Hepatocyte (in vitro differentiated cells): Measurements from ENCODE around the gene AARSD1. TPM values are rescaled to one million over a fixed set of nuclear protein-coding genes. Genes with fewer than 3 reads are reported as not detected.
"Not testable (repeated sequence)": the region's sequence is repeated elsewhere in the genome, so short reads cannot be mapped to it uniquely, and the experiment has no call there.

Source experiments
- DNase-seq: peaks from one replicate; pipeline ENCODE4 v3.0.0-alpha.2; 2016; ENCODE audit warnings: low spot score
- H2AFZ ChIP-seq: fragments of 200-600 bp; sonication (generic); 2 replicates; pipeline ENCODE4 v1.6.0; 2016; ENCODE audit warnings: antibody characterized with exemption, mild to moderate bottlenecking
- H3K27ac ChIP-seq: fragments of 200-600 bp; sonication (generic); 2 replicates; pipeline ENCODE4 v1.5.1; 2016; ENCODE audit warnings: mild to moderate bottlenecking
- H3K27me3 ChIP-seq: fragments of 200-600 bp; sonication (generic); 2 replicates; pipeline ENCODE4 v1.6.1; 2016
- H3K36me3 ChIP-seq: fragments of 200-600 bp; sonication (generic); replicated peaks from 2 replicates; pipeline ENCODE4 v1.5.1; 2016; ENCODE audit warnings: low read depth; ENCODE audit not compliant: insufficient read depth
- H3K4me1 ChIP-seq: fragments of 200-600 bp; sonication (generic); 2 replicates; pipeline ENCODE4 v1.5.1; 2016; ENCODE audit warnings: mild to moderate bottlenecking, moderate library complexity; ENCODE audit not compliant: insufficient read depth
- H3K4me2 ChIP-seq: fragments of 200-600 bp; sonication (generic); 2 replicates; pipeline ENCODE4 v1.6.0; 2016
- H3K4me3 ChIP-seq: fragments of 200-600 bp; sonication (generic); 2 replicates; pipeline ENCODE4 v1.5.1; 2016; ENCODE audit warnings: mild to moderate bottlenecking
- H3K79me2 ChIP-seq: fragments of 200-600 bp; sonication (generic); 2 replicates; pipeline ENCODE4 v1.6.0; 2017; ENCODE audit warnings: mild to moderate bottlenecking
- H3K9me2 ChIP-seq: fragments of 200-600 bp; sonication (generic); replicated peaks from 2 replicates; pipeline ENCODE4 v1.6.0; 2017; ENCODE audit warnings: mild to moderate bottlenecking; ENCODE audit not compliant: insufficient read depth
- H3K9me3 ChIP-seq: fragments of 200-600 bp; sonication (generic); 2 replicates; pipeline ENCODE4 v1.5.1; 2016; ENCODE audit warnings: low read depth, mild to moderate bottlenecking
- H4K20me1 ChIP-seq: fragments of 200-600 bp; sonication (generic); 2 replicates; pipeline ENCODE4 v1.6.0; 2016; ENCODE audit warnings: mild to moderate bottlenecking; ENCODE audit not compliant: insufficient read depth, poor library complexity, severe bottlenecking
- EZH2 ChIP-seq: fragments of 200-600 bp; sonication (generic); IDR thresholded peaks from 2 replicates; pipeline ENCODE4 v1.6.1; 2016; ENCODE audit warnings: antibody characterized with exemption, mild to moderate bottlenecking, borderline replicate concordance
- EZH2phosphoT487 ChIP-seq: fragments of 200-600 bp; sonication (generic); IDR thresholded peaks from one replicate; pipeline ENCODE4 v1.6.1; 2018; ENCODE audit warnings: antibody characterized with exemption, mild to moderate bottlenecking, low read depth, moderate library complexity; ENCODE audit not compliant: unreplicated experiment, severe bottlenecking
- WGBS: methylation state at CpG from one replicate; pipeline ENCODE4 v1.1.6; 2016; ENCODE audit warnings: low lambda C conversion rate; ENCODE audit errors: missing lambda C conversion rate; 5-methylcytosine and 5-hydroxymethylcytosine counted together
- polyA plus RNA-seq: library from polyadenylated mRNA; unstranded; fragments of >200 nt; fragmentation: Nextera tagmentation; extraction: Ambion mirVana; gene quantifications from 2 replicates; pipeline ENCODE4 v1.2.1, GENCODE V29; 2016
- total RNA-seq: library from RNA; depleted of rRNA; stranded (reverse); fragments of >200 nt; gene quantifications from 2 replicates; pipeline ENCODE4 v1.2.3, GENCODE V29; 2014
- TF ChIP-seq, protein P1 (sequence below): fragments of 200-600 bp; sonication (generic); IDR thresholded peaks from 2 replicates; pipeline ENCODE4 v1.5.1; 2016; ENCODE audit warnings: antibody characterized with exemption, mild to moderate bottlenecking; ENCODE audit not compliant: poor library complexity

AARSD1 gene
- total and polyA plus RNA-seq, 2 experiments from 2014 or later = 25.8 to 41.0 TPM

DNA sequence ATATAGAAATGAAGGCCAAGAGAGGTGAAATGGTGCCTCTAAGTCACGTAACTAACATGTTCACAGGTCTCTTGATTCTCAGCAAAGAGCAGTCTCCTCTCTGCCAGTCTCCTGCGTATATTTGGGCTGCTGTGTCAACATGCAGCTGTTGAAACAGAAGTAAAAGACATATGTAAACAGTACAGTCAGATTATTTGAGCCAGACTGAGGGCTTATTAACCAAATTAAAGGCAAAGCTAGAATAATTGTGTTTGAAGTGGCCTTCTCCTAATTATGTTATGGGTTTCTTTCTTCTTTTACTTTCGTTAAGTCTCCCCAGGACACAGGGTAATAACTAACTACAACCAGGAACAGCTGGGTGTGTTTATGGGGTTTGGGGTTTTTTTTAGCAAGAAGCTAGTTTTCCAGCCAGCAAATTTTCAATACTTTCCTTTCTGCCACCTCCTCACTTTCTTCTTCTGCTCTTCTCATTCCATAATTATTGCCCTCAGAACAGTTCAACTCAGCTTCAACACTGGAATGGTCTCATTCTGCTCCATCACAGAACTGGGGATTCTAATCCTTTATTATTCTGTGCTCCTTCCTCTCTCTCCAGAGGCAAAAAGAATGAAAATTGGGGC is 45.2 kb downstream of the AARSD1 start:
- H3K9me3 ChIP-seq = no peaks in the 10 kb centered on the region
- H2AFZ ChIP-seq = peak overlapping the region; percentile 11
- H3K27ac ChIP-seq = no peak overlapping the region
- H4K20me1 ChIP-seq = no peaks in the 10 kb centered on the region
- DNase-seq = no peak
- H3K4me3 ChIP-seq = no peak overlapping the region
- 27% methylated on average over 3 of the region's 3 CpGs for WGBS
- no peaks in the 10 kb centered on the region for H3K36me3 ChIP-seq
- no peaks in the 10 kb centered on the region for H3K79me2 ChIP-seq
- no peaks in the 10 kb centered on the region for H3K9me2 ChIP-seq
- peak overlapping the region; percentile 22 for H3K4me2 ChIP-seq
- peaks cover 21% of the 10 kb centered on the region for H3K4me1 ChIP-seq
- H3K27me3 ChIP-seq = peaks cover 8% of the 10 kb centered on the region
- no peak for TF ChIP-seq EZH2phosphoT487
- TF ChIP-seq, protein P1, sequence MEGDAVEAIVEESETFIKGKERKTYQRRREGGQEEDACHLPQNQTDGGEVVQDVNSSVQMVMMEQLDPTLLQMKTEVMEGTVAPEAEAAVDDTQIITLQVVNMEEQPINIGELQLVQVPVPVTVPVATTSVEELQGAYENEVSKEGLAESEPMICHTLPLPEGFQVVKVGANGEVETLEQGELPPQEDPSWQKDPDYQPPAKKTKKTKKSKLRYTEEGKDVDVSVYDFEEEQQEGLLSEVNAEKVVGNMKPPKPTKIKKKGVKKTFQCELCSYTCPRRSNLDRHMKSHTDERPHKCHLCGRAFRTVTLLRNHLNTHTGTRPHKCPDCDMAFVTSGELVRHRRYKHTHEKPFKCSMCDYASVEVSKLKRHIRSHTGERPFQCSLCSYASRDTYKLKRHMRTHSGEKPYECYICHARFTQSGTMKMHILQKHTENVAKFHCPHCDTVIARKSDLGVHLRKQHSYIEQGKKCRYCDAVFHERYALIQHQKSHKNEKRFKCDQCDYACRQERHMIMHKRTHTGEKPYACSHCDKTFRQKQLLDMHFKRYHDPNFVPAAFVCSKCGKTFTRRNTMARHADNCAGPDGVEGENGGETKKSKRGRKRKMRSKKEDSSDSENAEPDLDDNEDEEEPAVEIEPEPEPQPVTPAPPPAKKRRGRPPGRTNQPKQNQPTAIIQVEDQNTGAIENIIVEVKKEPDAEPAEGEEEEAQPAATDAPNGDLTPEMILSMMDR = no peak
- no peak for TF ChIP-seq EZH2

DNA sequence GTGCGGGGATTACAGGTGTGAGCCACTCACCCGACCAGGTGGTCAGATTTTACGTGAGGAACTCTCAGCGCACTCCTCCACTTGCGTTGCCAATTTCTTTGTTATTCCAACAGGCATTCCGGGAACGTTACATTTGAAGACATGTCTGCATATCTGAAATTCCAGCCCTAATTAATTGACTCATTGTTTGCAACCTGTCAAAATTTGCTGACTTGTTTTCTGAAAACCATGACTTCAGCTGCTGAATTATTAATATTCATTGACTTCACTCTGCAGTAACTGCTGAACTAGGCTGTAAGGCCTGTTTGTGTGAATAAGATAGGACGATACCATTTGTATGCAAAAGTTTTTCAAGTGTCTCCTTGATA is 47.0 kb downstream of the AARSD1 start:
- H3K79me2 ChIP-seq = no peaks in the 10 kb centered on the region
- DNase-seq = no peak
- TF ChIP-seq EZH2phosphoT487 (no peak), EZH2 (no peak)
- TF ChIP-seq, protein P1 = no peak
- no peaks in the 10 kb centered on the region for H3K9me3 ChIP-seq
- no peaks in the 10 kb centered on the region for H4K20me1 ChIP-seq
- H3K36me3 ChIP-seq = no peaks in the 10 kb centered on the region
- H3K4me1 ChIP-seq = peaks cover 21% of the 10 kb centered on the region
- no peak overlapping the region for H2AFZ ChIP-seq
- H3K9me2 ChIP-seq = no peaks in the 10 kb centered on the region
- peaks cover 3% of the 10 kb centered on the region for H3K27me3 ChIP-seq
- H3K4me3 ChIP-seq = no peak overlapping the region
- whole genome bisulfite sequencing = 74% methylated on average over 8 of the region's 8 CpGs
- no peak overlapping the region for H3K4me2 ChIP-seq
- no peak overlapping the region for H3K27ac ChIP-seq

DNA sequence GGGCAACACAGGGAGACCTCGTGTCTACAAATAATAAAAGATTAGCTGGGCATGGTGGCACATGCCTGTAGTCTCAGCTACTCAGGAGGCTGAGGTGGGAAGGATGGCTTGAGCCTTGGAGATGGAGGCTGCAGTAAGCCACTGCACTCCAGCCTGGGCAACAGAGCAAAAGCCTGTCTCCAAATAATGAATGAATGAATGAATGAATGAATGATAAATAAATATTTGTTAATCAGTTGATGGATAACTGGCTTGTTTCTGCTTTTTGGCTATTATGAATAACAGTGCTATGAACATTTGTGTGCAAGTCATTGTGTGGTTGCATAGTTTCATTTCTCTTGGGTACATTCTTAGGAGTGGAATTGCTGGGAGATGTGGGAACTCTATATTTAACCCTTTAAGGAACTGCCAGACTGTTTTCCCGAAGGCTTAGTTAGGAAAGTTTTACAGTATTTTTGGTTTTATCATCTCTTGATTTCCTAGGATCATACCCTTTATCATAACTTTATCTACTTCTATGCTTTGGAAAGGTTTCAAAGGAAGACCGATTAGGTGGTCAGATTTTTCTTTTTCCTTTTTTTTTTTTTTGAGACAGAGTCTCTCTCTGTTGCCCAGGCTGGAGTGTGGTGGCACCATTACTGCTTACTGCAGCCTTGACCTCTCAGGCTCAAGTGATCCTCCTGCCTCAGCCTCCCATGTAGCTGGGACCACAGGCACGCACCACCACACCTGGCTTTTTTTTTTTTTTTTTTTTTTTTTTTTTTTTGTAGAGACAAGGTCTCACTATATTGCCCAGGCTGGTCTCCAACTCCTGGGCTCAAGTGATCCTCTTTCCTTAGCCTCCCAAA is 47.6 kb downstream of the AARSD1 start:
- not testable (repeated sequence) for H3K27me3 ChIP-seq, H3K36me3 ChIP-seq, H3K79me2 ChIP-seq, H3K4me2 ChIP-seq, H3K4me3 ChIP-seq, H3K27ac ChIP-seq, H4K20me1 ChIP-seq, H2AFZ ChIP-seq, DNase-seq, H3K9me3 ChIP-seq, H3K9me2 ChIP-seq
- peaks cover 21% of the 10 kb centered on the region for H3K4me1 ChIP-seq
- 92% methylated on average over 4 of the region's 4 CpGs for WGBS

DNA sequence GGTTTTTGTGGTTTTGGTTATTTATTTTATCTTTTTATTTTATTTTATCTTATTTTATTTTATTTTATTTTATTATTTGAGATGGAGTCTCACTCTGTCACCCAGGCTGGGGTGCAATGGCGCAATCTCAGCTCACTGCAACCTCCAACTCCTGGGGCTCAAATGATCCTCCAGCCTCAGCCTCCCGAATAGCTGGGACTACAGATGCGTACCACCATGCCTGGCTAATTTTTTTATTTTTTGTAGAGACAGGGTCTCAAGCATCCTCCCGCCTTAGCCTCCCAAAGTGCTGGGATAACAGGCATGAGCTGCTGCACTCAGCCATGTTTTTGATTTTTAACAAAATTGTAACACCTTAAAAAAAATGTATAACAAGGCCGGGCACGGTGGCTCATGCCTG is 49.0 kb downstream of the AARSD1 start:
- DNase-seq, H3K9me3 ChIP-seq, H3K4me3 ChIP-seq, H3K9me2 ChIP-seq, H3K36me3 ChIP-seq, H2AFZ ChIP-seq, H4K20me1 ChIP-seq, H3K4me2 ChIP-seq, H3K79me2 ChIP-seq, H3K27ac ChIP-seq: not testable (repeated sequence)
- peaks cover 13% of the 10 kb centered on the region for H3K27me3 ChIP-seq
- H3K4me1 ChIP-seq = peaks cover 13% of the 10 kb centered on the region
- 97% methylated on average over 6 of the region's 6 CpGs for WGBS
